Endometrium (tissue), 2 donors: ENCODE measurements around the gene ATAD3A.
"Not testable (repeated sequence)": the region's sequence is repeated elsewhere in the genome, so short reads cannot be mapped to it uniquely, and the experiment has no call there.

ENCODE experiments used
- FAIRE-seq: peaks from 2 replicates; lab custom pipeline; 2012; peaks lifted over from hg19 to GRCh38; lab: Jason Lieb, UNC
- donor health status: control.
- donor health status: control.

The ATAD3A gene

GRCh38 chr1:1556505-1556904 is 44.5 kb downstream of the ATAD3A start:
- FAIRE-seq: no peak

- not testable (repeated sequence) for FAIRE-seq
Measured at GRCh38 chr1:1556961-1557360, 45.0 kb downstream of the ATAD3A start.

GRCh38 chr1:1557688-1558087 is 45.7 kb downstream of the ATAD3A start:
- not testable (repeated sequence) for FAIRE-seq

GRCh38 chr1:1558591-1558990 is 46.6 kb downstream of the ATAD3A start:
- no peak for FAIRE-seq

GRCh38 chr1:1559066-1559465 is 47.1 kb downstream of the ATAD3A start:
- FAIRE-seq: no peak

GRCh38 chr1:1560178-1560577 is 48.2 kb downstream of the ATAD3A start:
- FAIRE-seq: no peak

- no peak for FAIRE-seq
Measured at GRCh38 chr1:1561801-1562470, 50.0 kb downstream of the ATAD3A start.

GRCh38 chr1:1562556-1563195 is 50.7 kb downstream of the ATAD3A start:
- FAIRE-seq: no peak

GRCh38 chr1:1563688-1564087 is 51.7 kb downstream of the ATAD3A start:
- FAIRE-seq: no peak

- no peak for FAIRE-seq
Measured at GRCh38 chr1:1564268-1564667, 52.3 kb downstream of the ATAD3A start.

GRCh38 chr1:1565340-1565739 is 53.4 kb downstream of the ATAD3A start:
- FAIRE-seq: no peak

GRCh38 chr1:1567152-1567875 is 55.4 kb downstream of the ATAD3A start:
- FAIRE-seq: no peak

GRCh38 chr1:1567891-1568291 is 55.9 kb downstream of the ATAD3A start:
- FAIRE-seq: no peak

GRCh38 chr1:1569341-1569740 is 57.4 kb downstream of the ATAD3A start:
- FAIRE-seq: no peak

- FAIRE-seq: no peak
Measured at GRCh38 chr1:1573843-1574720, 62.1 kb downstream of the ATAD3A start.

GRCh38 chr1:1574721-1575537 is 63.0 kb downstream of the ATAD3A start, which contains the start of gene SSU72:
SSU72 (minus strand) TSS chr1:1574863; CDS start chr1:1574557, 306 bp downstream.
- no peak for FAIRE-seq

- FAIRE-seq: no peak
Measured at GRCh38 chr1:1577367-1578011, 65.5 kb downstream of the ATAD3A start.

- FAIRE-seq: no peak
Measured at GRCh38 chr1:1578371-1578940, 66.5 kb downstream of the ATAD3A start.

GRCh38 chr1:1582585-1583346 is 70.8 kb downstream of the ATAD3A start:
- no peak for FAIRE-seq
